PC-3 (cell line): Measurements from ENCODE around the gene PRKD2.

Source experiments
- EZH2 ChIP-seq: fragments of 300-600 bp; sonication (generic); IDR thresholded peaks from one replicate; pipeline ENCODE4 v1.6.1; 2017; ENCODE audit warnings: antibody characterized with exemption, mild to moderate bottlenecking, low read length; ENCODE audit not compliant: unreplicated experiment
- EZH2phosphoT487 ChIP-seq: fragments of 300-600 bp; sonication (generic); IDR thresholded peaks from 2 replicates; pipeline ENCODE4 v1.6.1; 2018; ENCODE audit warnings: mild to moderate bottlenecking, antibody characterized with exemption, low read length, borderline replicate concordance
- TF ChIP-seq, protein P1 (sequence below): fragments of 300-600 bp; sonication (generic); conservative IDR thresholded peaks from 2 replicates; pipeline ENCODE4 v1.5.1; 2017; ENCODE audit warnings: antibody characterized with exemption, low read depth, mild to moderate bottlenecking, low read length

DNA sequence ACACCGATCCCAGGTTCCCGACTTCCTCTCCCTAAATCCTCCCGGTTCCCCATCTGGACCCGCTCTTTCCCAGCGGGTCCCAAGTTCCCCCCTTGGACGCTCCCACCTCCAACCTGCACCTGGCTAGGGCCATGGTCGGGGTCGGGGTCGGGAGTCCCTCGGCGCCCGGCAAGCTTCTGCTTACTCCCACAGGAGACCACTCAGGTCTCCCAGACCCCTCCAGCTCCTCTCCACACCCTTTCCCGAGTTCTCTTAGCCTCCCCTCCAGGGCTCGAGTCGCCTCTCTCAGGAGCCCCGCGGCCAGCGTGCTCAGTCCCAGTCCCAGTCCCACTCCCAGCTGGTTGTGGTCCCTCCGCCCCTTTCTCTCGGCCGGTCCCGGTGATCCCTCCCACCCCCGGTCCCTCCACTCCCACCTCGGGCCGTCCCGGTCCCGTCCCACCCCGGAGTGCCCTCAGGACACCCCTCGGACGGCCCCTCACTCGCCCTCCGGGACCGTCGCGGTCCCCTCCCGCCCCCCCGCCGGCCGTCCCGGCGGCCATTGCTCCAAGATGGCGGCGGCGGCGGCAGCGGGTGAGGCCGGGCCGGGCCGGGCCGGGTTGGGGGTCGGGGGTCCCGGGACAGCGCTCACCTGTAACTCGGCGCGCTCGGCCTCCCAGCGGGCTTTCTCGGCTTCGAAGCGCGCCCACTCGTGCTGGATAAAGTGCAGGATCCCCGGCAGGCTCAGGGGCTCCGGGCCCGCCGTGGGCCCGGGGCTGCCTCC is 28.8 kb upstream of the PRKD2 start, which contains the start of gene FKRP:
- TF ChIP-seq, protein P1, sequence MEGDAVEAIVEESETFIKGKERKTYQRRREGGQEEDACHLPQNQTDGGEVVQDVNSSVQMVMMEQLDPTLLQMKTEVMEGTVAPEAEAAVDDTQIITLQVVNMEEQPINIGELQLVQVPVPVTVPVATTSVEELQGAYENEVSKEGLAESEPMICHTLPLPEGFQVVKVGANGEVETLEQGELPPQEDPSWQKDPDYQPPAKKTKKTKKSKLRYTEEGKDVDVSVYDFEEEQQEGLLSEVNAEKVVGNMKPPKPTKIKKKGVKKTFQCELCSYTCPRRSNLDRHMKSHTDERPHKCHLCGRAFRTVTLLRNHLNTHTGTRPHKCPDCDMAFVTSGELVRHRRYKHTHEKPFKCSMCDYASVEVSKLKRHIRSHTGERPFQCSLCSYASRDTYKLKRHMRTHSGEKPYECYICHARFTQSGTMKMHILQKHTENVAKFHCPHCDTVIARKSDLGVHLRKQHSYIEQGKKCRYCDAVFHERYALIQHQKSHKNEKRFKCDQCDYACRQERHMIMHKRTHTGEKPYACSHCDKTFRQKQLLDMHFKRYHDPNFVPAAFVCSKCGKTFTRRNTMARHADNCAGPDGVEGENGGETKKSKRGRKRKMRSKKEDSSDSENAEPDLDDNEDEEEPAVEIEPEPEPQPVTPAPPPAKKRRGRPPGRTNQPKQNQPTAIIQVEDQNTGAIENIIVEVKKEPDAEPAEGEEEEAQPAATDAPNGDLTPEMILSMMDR, result no peak
- TF ChIP-seq EZH2 (no peak), EZH2phosphoT487 (no peak)
